H1 (cell line): ENCODE measurements around the gene ADAMTS17. TPM values are rescaled to one million over a fixed set of nuclear protein-coding genes. Genes with fewer than 3 reads are reported as not detected.

Experiments used
- CTCF ChIA-PET: fragments of 300-600 bp; sonication (Branson Sonifier 250); formaldehyde crosslinking; loops from one replicate; lab custom pipeline; 2021; ENCODE audit not compliant: partially characterized antibody; lab: Charles Lee
- POLR2A ChIA-PET: fragments of 300-600 bp; sonication (Branson Sonifier 250); formaldehyde crosslinking; loops from one replicate; lab custom pipeline; 2021; ENCODE audit warnings: inconsistent platforms; ENCODE audit not compliant: partially characterized antibody; lab: Charles Lee
- DNase-seq, 2 experiments: peaks; one replicate each; pipeline versions ENCODE4 v3.0.0 to v3.0.0-alpha.2; 2010 to 2022; ENCODE audit warnings: low spot score in 2 of 2, low read depth in 1 of 2, mixed read lengths in 1 of 2
- FAIRE-seq: peaks from 2 replicates; lab custom pipeline; 2011; peaks lifted over from hg19 to GRCh38; lab: Jason Lieb, UNC
- H2AFZ ChIP-seq: 2 replicates; pipeline ENCODE4 v1.8.1; 2012; ENCODE audit warnings: low read length, inconsistent platforms
- H2AK5ac ChIP-seq: 2 replicates; pipeline ENCODE4 v1.6.1; 2013; ENCODE audit warnings: low read depth, low read length
- H2BK120ac ChIP-seq: replicated peaks from 2 replicates; pipeline ENCODE3; 2013; ENCODE audit warnings: low read depth, low read length, inconsistent platforms
- H2BK12ac ChIP-seq: 2 replicates; pipeline ENCODE4 v1.6.1; 2013; ENCODE audit warnings: low read depth, low read length
- H2BK15ac ChIP-seq: 2 replicates; pipeline ENCODE4 v1.6.1; 2013; ENCODE audit warnings: low read length
- H2BK20ac ChIP-seq: 2 replicates; pipeline ENCODE4 v1.6.1; 2013; ENCODE audit warnings: low read length
- H2BK5ac ChIP-seq: 2 replicates; pipeline ENCODE4 v1.6.1; 2013; ENCODE audit warnings: low read depth, low read length
- H3K14ac ChIP-seq: 2 replicates; pipeline ENCODE4 v1.6.1; 2013; ENCODE audit warnings: inconsistent platforms; ENCODE audit not compliant: insufficient read length
- H3K18ac ChIP-seq: 2 replicates; pipeline ENCODE4 v1.6.1; 2013; ENCODE audit warnings: low read length; ENCODE audit errors: extremely low read depth
- H3K23ac ChIP-seq: 2 replicates; pipeline ENCODE4 v1.6.1; 2013; ENCODE audit warnings: inconsistent platforms; ENCODE audit not compliant: insufficient read length
- H3K23me2 ChIP-seq: 2 replicates; pipeline ENCODE4 v1.6.1; 2013; ENCODE audit warnings: low read depth, low read length
- H3K27ac ChIP-seq: 2 replicates; pipeline ENCODE4 v1.6.1; 2011; ENCODE audit warnings: low read depth, low read length, inconsistent platforms
- H3K27me3 ChIP-seq, 4 experiments: replicated peaks in 1 of 4; 1 replicate in 1 of 4; 2 replicates in 3 of 4; pipeline versions ENCODE4 v1.6.1 to v1.8.1; 2011 to 2013; ENCODE audit warnings: low read length in 3 of 4, mild to moderate bottlenecking in 3 of 4, inconsistent platforms in 2 of 4, mixed read lengths in 2 of 4, moderate library complexity in 1 of 4; ENCODE audit not compliant: control insufficient read depth in 3 of 4, insufficient read depth in 3 of 4; ENCODE audit errors: extremely low read depth in 1 of 4
- H3K36me3 ChIP-seq, 4 experiments: 2 replicates each; pipeline versions ENCODE4 v1.6.1 to v1.8.1; 2011 to 2013; ENCODE audit warnings: mild to moderate bottlenecking in 4 of 4, low read length in 3 of 4, moderate library complexity in 2 of 4, control low read depth in 1 of 4, inconsistent platforms in 1 of 4; ENCODE audit not compliant: insufficient read depth in 4 of 4, control insufficient read depth in 2 of 4
- H3K4ac ChIP-seq: replicated peaks from 2 replicates; pipeline ENCODE3; 2013; ENCODE audit warnings: low read length, low read depth, mixed read lengths, inconsistent platforms; ENCODE audit not compliant: insufficient read length
- H3K4me1 ChIP-seq, 4 experiments: replicated peaks in 1 of 4; 1 replicate in 1 of 4; 2 replicates in 3 of 4; pipeline versions ENCODE4 v1.6.1 to v1.8.1; 2011 to 2013; ENCODE audit warnings: low read length in 3 of 4, inconsistent platforms in 2 of 4, mixed read lengths in 1 of 4; ENCODE audit not compliant: insufficient read depth in 4 of 4, control insufficient read depth in 3 of 4
- H3K4me2 ChIP-seq, 2 experiments: 2 replicates each; pipeline versions ENCODE4 v1.6.1 to v1.8.1; 2011 to 2013; ENCODE audit warnings: low read depth in 2 of 2, low read length in 2 of 2, control low read depth in 1 of 2, inconsistent platforms in 1 of 2, mild to moderate bottlenecking in 1 of 2; ENCODE audit not compliant: insufficient read depth in 1 of 2
- H3K4me3 ChIP-seq, 4 experiments: fragments of 200-600, 300-600 bp in 1 of 4; sonication (generic), shearing (Covaris generic), sonication (Bioruptor Twin) in 1 of 4; 2 replicates each; pipeline versions ENCODE4 v1.5.1 to v1.8.1; 2011 to 2016; ENCODE audit warnings: low read length in 4 of 4, low read depth in 3 of 4, control low read depth in 2 of 4, inconsistent platforms in 2 of 4, mild to moderate bottlenecking in 2 of 4, mixed read lengths in 1 of 4, moderate library complexity in 1 of 4; ENCODE audit not compliant: insufficient read depth in 2 of 4; ENCODE audit errors: extremely low read depth in 1 of 4
- H3K56ac ChIP-seq: replicated peaks from 2 replicates; pipeline ENCODE3; 2013; ENCODE audit warnings: low read depth, mild to moderate bottlenecking, mixed read lengths, low read length, inconsistent platforms; ENCODE audit not compliant: insufficient read length
- H3K79me1 ChIP-seq: 2 replicates; pipeline ENCODE4 v1.6.1; 2013; ENCODE audit warnings: low read depth, low read length, control low read depth
- H3K79me2 ChIP-seq, 2 experiments: 2 replicates each; pipeline versions ENCODE4 v1.6.1 to v1.8.1; 2012 to 2013; ENCODE audit warnings: low read length in 2 of 2, mild to moderate bottlenecking in 2 of 2, inconsistent platforms in 1 of 2; ENCODE audit not compliant: insufficient read depth in 2 of 2, control insufficient read depth in 1 of 2
- H3K9ac ChIP-seq, 4 experiments: replicated peaks in 1 of 4; 1 replicate in 1 of 4; 2 replicates in 3 of 4; pipeline versions ENCODE4 v1.6.1 to v1.8.1; 2011 to 2013; ENCODE audit warnings: low read depth in 3 of 4, low read length in 3 of 4, control low read depth in 2 of 4, mild to moderate bottlenecking in 2 of 4, moderate library complexity in 2 of 4, inconsistent platforms in 1 of 4; ENCODE audit errors: extremely low read depth in 1 of 4
- H3K9me3 ChIP-seq, 2 experiments: 2 replicates each; pipeline versions ENCODE4 v1.6.1 to v1.8.1; 2012 to 2013; ENCODE audit warnings: mild to moderate bottlenecking in 2 of 2, moderate library complexity in 2 of 2, control low read depth in 1 of 2, inconsistent platforms in 1 of 2, low read depth in 1 of 2, low read length in 1 of 2, mixed read lengths in 1 of 2; ENCODE audit not compliant: insufficient read depth in 2 of 2
- H4K20me1 ChIP-seq, 2 experiments: replicated peaks in 1 of 2; 2 replicates each; pipeline versions ENCODE3 to v1.8.1; 2011 to 2013; ENCODE audit warnings: inconsistent platforms in 2 of 2, low read length in 2 of 2, mild to moderate bottlenecking in 1 of 2; ENCODE audit not compliant: insufficient read depth in 2 of 2, control insufficient read depth in 1 of 2
- H4K5ac ChIP-seq: 2 replicates; pipeline ENCODE4 v1.6.1; 2013; ENCODE audit warnings: low read length, low read depth, mixed read lengths, inconsistent platforms; ENCODE audit not compliant: insufficient read length
- H4K8ac ChIP-seq: 2 replicates; pipeline ENCODE4 v1.8.0; 2013; ENCODE audit warnings: mild to moderate bottlenecking, moderate library complexity, low read length, inconsistent platforms; ENCODE audit not compliant: insufficient read depth; ENCODE audit errors: extremely low read depth
- H4K91ac ChIP-seq: replicated peaks from 2 replicates; pipeline ENCODE3; 2013; ENCODE audit warnings: low read length, mixed read lengths, inconsistent platforms; ENCODE audit not compliant: insufficient read length
- CEBPB ChIP-seq: IDR thresholded peaks from 2 replicates; pipeline ENCODE4 v1.6.1; 2012; ENCODE audit warnings: low read depth, low read length
- CREB1 ChIP-seq: IDR thresholded peaks from 2 replicates; pipeline ENCODE4 v1.6.1; 2012; ENCODE audit warnings: inconsistent platforms
- EP300 ChIP-seq, 2 experiments: IDR thresholded peaks; 1 replicate in 1 of 2; 2 replicates in 1 of 2; pipeline ENCODE4 v1.6.1; 2011 to 2012; ENCODE audit warnings: low read depth in 2 of 2, low read length in 2 of 2, mild to moderate bottlenecking in 2 of 2, borderline replicate concordance in 1 of 2, inconsistent platforms in 1 of 2, moderate library complexity in 1 of 2
- RBBP5 ChIP-seq: IDR thresholded peaks from 2 replicates; pipeline ENCODE4 v1.7.1; 2012; ENCODE audit warnings: low read depth, mild to moderate bottlenecking, inconsistent platforms, low read length, moderate library complexity, borderline replicate concordance
- SRF ChIP-seq: IDR thresholded peaks from 2 replicates; pipeline ENCODE4 v1.6.1; 2011; ENCODE audit warnings: mild to moderate bottlenecking, low read depth, low read length, moderate library complexity
- TAF1 ChIP-seq: IDR thresholded peaks from 2 replicates; pipeline ENCODE4 v1.6.1; 2011; ENCODE audit warnings: mild to moderate bottlenecking, low read depth, low read length
- TAF7 ChIP-seq: optimal IDR thresholded peaks from 2 replicates; pipeline ENCODE3; 2011; ENCODE audit warnings: low read depth, mild to moderate bottlenecking, inconsistent platforms, low read length, moderate library complexity, borderline replicate concordance
- WGBS, 2 experiments: shearing (Covaris generic) in 1 of 2; methylation state at CpG; one replicate each; pipeline versions ENCODE4 v1.1.6 to v1.1.7; 2013 to 2015; ENCODE audit warnings: low lambda C conversion rate in 2 of 2, mixed read lengths in 2 of 2, inconsistent platforms in 1 of 2, low coverage in 1 of 2, missing lambda C conversion rate in 1 of 2; ENCODE audit not compliant: insufficient replicate concordance in 2 of 2, insufficient coverage in 1 of 2, insufficient read length in 1 of 2; ENCODE audit errors: extremely low coverage in 1 of 2, missing lambda C conversion rate in 1 of 2; 5-methylcytosine and 5-hydroxymethylcytosine counted together
- polyA plus RNA-seq, 7 experiments: library from polyadenylated mRNA; depleted of rRNA in 3 of 7; stranded (reverse) in 5 of 7; unstranded in 2 of 7; fragments of >200 nt in 5 of 7; fragments of 200-250 nt in 2 of 7; gene quantifications; 1 replicate in 5 of 7; 2 replicates in 1 of 7; 4 replicates in 1 of 7; pipeline versions ENCODE4 v1.2.1 to v1.2.3, GENCODE V29; 2011 to 2013; ENCODE audit warnings: missing spikeins in 2 of 7, mixed read lengths in 2 of 7
- total RNA-seq: library from RNA; stranded (reverse); fragmentation: NEBNext Ultra II Directional; extraction: Animal tissue kit (Norgen Biotek cat#: 25700); gene quantifications from 2 replicates; pipeline ENCODE4 v1.2.1, GENCODE V29; 2021

ADAMTS17 gene
- total and polyA plus RNA-seq, 2 of the 8 experiments (the other 6 are each of a cell fraction or from before 2014, with no cell fraction given), result 0.51 to 1.7 TPM

GRCh38 chr15:99929266-99929665, 412.5 kb downstream of the ADAMTS17 start:
- peak overlapping the region; percentile 67 to 93 for H3K4me2 ChIP-seq
- WGBS, 2 experiments, result 7% methylated on average over 11 of the region's 11 CpGs; no CpG with 5 or more reads in 1 of the 2 experiments
- H2AFZ ChIP-seq, result no peak overlapping the region

More at GRCh38 chr15:99929266-99929665, 412.5 kb downstream of the ADAMTS17 start:
- H2BK12ac ChIP-seq, result peak overlapping the region; percentile 64; the same call in 1 of the 2 replicates
- no peak overlapping the region for H3K9ac ChIP-seq
- H2BK15ac ChIP-seq, result no peak overlapping the region
- H3K4me3 ChIP-seq, result peak overlapping the region; percentile 12 to 77 (median 40); a peak in 5 of 8 replicates
- no peak overlapping the region; the same call in 1 of the 2 replicates for H4K8ac ChIP-seq
- H3K9me3 ChIP-seq, result no peaks in the 10 kb centered on the region
- H3K79me1 ChIP-seq, result no peaks in the 10 kb centered on the region
- H3K79me2 ChIP-seq, result no peaks in the 10 kb centered on the region
- H3K36me3 ChIP-seq, result no peaks in the 10 kb centered on the region
- no peak overlapping the region for H4K91ac ChIP-seq
- H3K27ac ChIP-seq, result no peak overlapping the region
- peaks cover 1 to 11% (median 8%) of the 10 kb centered on the region in 4 experiments; a peak in 6 of 7 replicates for H3K27me3 ChIP-seq
- no peak overlapping the region for H3K23ac ChIP-seq
- H3K4ac ChIP-seq, result no peak overlapping the region
- peaks cover 5 to 13% (median 10%) of the 10 kb centered on the region in 4 experiments; a peak in 6 of 7 replicates for H3K4me1 ChIP-seq
- no peak overlapping the region for H2BK120ac ChIP-seq
- peak overlapping the region; percentile 1; the same call in 1 of the 2 replicates for H2BK20ac ChIP-seq
- H4K5ac ChIP-seq, result no peak overlapping the region
- no peak overlapping the region for H3K56ac ChIP-seq
- ChIA-PET POLR2A (interaction anchor here (0.7 to 1.8 kb wide), 8 partner anchors 11 to 411 kb away, joined by 3 to 9 read pairs (median 3); no protein-coding TSS in a partner anchor), CTCF (interaction anchor here (1.0 to 5.5 kb wide), 15 partner anchors 13 to 421 kb away, joined by 3 to 38 read pairs (median 4); no protein-coding TSS in a partner anchor)
- no peak overlapping the region for H2AK5ac ChIP-seq
- no peaks in the 10 kb centered on the region for H4K20me1 ChIP-seq
- DNase-seq (peak in 1 of 2 experiments; percentile 64), FAIRE-seq (no peak)
- H3K18ac ChIP-seq, result no peak overlapping the region; the same call in 1 of the 2 replicates
- H3K14ac ChIP-seq, result no peak overlapping the region
- TF ChIP-seq SRF (peak; percentile 92), CEBPB (no peak), EP300 (IDR thresholded peaks at IDR 0.05; ENCODE audit: borderline replicate concordance in 1 of 2, low read depth in 2 of 2, low read length in 2 of 2) (peak in 1 of 2 experiments; percentile 36; a peak in 1 of 3 replicates), RBBP5 (peak; percentile 59; the same call in 1 of the 2 replicates), CREB1 (no peak), TAF1 (no peak), TAF7 (no peak)
- peaks cover 11% of the 10 kb centered on the region for H3K23me2 ChIP-seq
- H2BK5ac ChIP-seq, result no peak overlapping the region
